Left ventricle myocardium superior (tissue), 1 donor: Measurements from ENCODE around the gene MEA1. TPM values are rescaled to one million over a fixed set of nuclear protein-coding genes. Genes with fewer than 3 reads are reported as not detected.

ENCODE experiments used
- ATAC-seq: fragments of 200-7000 bp; cut with Tn5 transposase; one replicate; pipeline ENCODE4 v1.9.1; 2020; ENCODE audit warnings: mild to moderate bottlenecking, moderate library complexity
- DNase-seq: peaks from one replicate; pipeline ENCODE4 v3.0.0-alpha.2; 2020
- intact Hi-C: fragments of 100-400 bp; cut with micrococcal nuclease; formaldehyde crosslinking; loops from one replicate; pipeline ENCODE4 v1.11.0; 2022
- total RNA-seq: library from RNA; stranded (reverse); fragmentation: NEBNext Ultra II Directional; extraction: Animal tissue kit (Norgen Biotek cat#: 25700); gene quantifications from one replicate; pipeline ENCODE4 v1.2.1, GENCODE V29; 2021
- donor health status: DM: no; HTN: yes; CAD: no; lungs with severe emphysema.

MEA1 gene
- total RNA-seq, 1 donor from 2014 or later, result 28.7 TPM

- ATAC-seq (no peak), DNase-seq (no peak)
- intact Hi-C loops, result no loop called here
These were observed 51.6 kb downstream of the MEA1 start for GRCh38 chr6:42962096-42962495.

Other genes with a start within 250 kb of the MEA1 start
- 13.0 TPM for gene BICRAL, start 231.9 kb downstream of the MEA1 start, total RNA-seq
- gene RPL7L1, start 134.3 kb downstream of the MEA1 start, total RNA-seq, result 46.5 TPM
- gene PTCRA, start 97.9 kb downstream of the MEA1 start, total RNA-seq, result not detected
- gene CNPY3, start 84.5 kb downstream of the MEA1 start, total RNA-seq, result 19.5 TPM
- 2.0 TPM for gene GNMT, start 53.2 kb downstream of the MEA1 start, total RNA-seq
- gene PEX6, start 34.8 kb downstream of the MEA1 start, total RNA-seq, result 27.8 TPM
- gene PPP2R5D, start 29.4 kb downstream of the MEA1 start, total RNA-seq, result 40.3 TPM
- gene KLHDC3, start 303 bp upstream of the MEA1 start, total RNA-seq, result 167 TPM
- 27.6 TPM for gene RRP36, start 7.7 kb upstream of the MEA1 start, total RNA-seq
- gene CUL7, start 39.9 kb upstream of the MEA1 start, total RNA-seq, result 9.6 TPM
- gene MRPL2, start 45.5 kb upstream of the MEA1 start, total RNA-seq, result 116 TPM
- gene KLC4, start 45.7 kb upstream of the MEA1 start, total RNA-seq, result 35.9 TPM
- 2.1 TPM for gene PTK7, start 62.4 kb upstream of the MEA1 start, total RNA-seq
- 78.7 TPM for gene SRF, start 157.3 kb upstream of the MEA1 start, total RNA-seq
- 10.9 TPM for gene CUL9, start 168.2 kb upstream of the MEA1 start, total RNA-seq
- gene DNPH1, start 215.5 kb upstream of the MEA1 start, total RNA-seq, result 31.2 TPM
- gene TTBK1, start 229.5 kb upstream of the MEA1 start, total RNA-seq, result 0.15 TPM